HG03575 (cell line): ENCODE results near the gene ZNF497.
"Not testable (repeated sequence)": the region's sequence is repeated elsewhere in the genome, so short reads cannot be mapped to it uniquely, and the experiment has no call there.

Experiments
- ATAC-seq: cut with Tn5 transposase; IDR thresholded peaks from one replicate; pipeline ENCODE4 v1.9.1; 2021; ENCODE audit not compliant: unreplicated experiment, insufficient number of reproducible peaks, low FRiP score; ENCODE audit errors: extremely low read depth

Gene ZNF497

GRCh38 chr19:58395220-58395978 is 32.8 kb upstream of the ZNF497 start, which contains the start of gene RNF225:
TSS of gene RNF225 (plus strand) at chr19:58395656. CDS start at chr19:58396090, 434 bp downstream.
- ATAC-seq, result no peak

DNA sequence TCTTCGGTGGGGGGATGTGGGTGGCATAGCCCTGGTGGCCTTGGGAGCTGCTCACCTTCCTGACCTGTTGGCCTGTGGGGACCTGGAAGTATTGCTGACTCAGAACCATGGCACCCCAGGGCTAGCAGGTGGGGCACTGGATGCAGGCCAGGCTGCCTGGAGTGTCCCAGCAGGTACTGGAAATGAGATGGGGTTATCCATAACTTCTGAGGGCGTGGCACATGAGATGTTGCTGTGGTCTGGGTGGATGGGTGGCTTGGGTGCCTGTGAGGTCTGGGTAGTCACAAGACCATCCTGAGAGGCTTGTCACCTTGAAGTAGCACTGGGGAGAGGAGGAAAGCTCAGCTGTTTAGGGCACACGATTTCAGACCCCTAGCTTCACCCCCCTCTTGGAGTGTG is 32.3 kb upstream of the ZNF497 start:
- no peak for ATAC-seq

DNA sequence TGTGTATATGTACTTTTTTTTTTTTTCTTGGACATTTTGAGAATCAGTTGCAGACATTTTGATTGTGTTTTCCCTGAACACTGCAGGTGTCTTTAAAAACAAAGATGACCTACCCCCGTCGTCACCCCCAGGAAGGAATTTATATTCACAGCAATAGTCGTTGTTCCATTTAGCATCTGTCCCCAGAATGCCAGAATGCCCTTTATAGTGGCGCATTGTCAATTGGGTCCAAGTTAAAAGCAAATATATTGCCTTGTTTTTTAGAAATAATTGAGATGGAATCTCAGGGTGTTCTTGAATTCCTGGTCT is 31.1 kb upstream of the ZNF497 start:
- no peak for ATAC-seq

GRCh38 chr19:58392945-58393724 is 30.6 kb upstream of the ZNF497 start:
- ATAC-seq, result no peak

GRCh38 chr19:58388175-58388526 is 25.6 kb upstream of the ZNF497 start:
- no peak for ATAC-seq

DNA sequence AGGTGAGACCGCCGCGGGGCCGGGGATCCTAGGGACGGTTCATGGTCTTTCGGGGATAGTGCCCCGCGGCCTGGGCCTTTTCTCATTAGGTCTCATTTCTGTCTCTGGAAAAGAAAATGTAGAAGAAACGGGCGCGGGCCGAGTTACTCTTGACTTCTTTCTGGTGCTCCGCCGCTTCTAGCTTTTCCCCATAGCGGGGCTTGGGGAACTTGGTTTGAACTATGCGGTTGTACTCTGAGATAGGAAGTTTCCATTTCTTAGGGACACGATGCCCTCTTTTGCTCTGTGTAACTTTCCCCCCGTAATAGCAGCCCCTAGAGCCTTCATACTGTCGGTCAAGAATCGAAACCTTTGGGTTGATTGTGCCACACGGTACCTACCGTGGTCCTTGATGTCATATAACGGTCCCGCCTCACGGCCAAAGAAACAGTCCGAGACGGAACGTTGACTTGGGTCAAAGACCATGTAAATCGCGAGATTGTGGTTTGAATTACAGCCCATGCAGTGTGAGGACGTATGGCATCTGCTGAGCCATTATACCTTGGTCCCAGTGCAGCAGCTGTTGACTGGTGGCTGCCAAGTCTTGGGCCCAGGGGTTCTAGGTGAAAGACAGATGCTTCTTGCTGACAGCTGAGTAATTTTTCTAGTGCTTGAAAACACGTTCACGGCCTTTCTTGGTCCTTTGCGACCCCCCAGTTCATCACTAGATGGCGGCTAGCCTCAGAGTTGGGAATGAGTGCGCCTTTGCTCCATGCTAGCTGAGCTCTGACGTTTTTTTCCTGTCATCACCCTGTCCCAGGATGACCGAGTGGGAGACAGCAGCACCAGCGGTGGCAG is 25.0 kb upstream of the ZNF497 start:
- no peak for ATAC-seq

DNA sequence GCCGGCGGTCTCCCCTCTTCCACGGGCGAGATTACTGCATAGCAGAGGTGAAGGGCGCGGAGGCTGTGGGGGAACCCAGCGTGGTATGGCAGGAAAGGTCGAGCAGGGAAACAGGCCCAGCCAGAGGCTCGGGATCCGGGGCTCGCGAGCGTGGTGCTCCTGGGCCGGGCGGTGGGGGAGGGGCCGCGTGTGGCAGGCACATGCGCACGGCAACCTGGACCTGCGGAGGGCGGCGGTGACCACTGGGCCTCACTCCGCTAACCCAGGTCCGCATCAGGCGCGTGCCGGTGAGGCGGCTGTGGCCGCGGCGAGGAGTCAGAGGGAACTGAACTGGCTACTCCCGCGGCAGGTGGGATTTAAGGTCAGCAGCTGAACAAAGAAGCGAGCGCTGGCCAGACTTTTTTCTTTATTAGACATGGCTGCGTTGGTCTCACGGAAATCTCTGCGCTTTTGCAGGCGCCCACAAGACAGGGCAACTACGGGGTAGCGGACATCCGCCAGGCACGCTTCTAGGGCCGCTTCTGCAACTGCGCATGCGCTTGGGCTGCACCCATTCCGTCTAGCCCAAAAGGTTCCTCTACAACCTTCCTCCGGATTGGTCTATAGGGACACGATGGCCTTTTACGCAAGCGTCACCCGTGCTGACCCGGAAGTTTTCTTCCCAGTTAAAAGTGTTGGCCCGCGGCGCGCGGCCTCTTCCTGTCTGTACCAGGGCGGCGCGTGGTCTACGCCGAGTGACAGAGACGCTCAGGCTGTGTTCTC is 24.2 kb upstream of the ZNF497 start, which contains the start of gene RPS5:
Gene RPS5 (plus strand): TSS at position 694 of the 762 bp plus-strand sequence. CDS start 869 bp downstream, outside the sequence.
- ATAC-seq, result peak; percentile 65

- ATAC-seq, result no peak
Measured at GRCh38 chr19:58385891-58386575, 23.5 kb upstream of the ZNF497 start.

DNA sequence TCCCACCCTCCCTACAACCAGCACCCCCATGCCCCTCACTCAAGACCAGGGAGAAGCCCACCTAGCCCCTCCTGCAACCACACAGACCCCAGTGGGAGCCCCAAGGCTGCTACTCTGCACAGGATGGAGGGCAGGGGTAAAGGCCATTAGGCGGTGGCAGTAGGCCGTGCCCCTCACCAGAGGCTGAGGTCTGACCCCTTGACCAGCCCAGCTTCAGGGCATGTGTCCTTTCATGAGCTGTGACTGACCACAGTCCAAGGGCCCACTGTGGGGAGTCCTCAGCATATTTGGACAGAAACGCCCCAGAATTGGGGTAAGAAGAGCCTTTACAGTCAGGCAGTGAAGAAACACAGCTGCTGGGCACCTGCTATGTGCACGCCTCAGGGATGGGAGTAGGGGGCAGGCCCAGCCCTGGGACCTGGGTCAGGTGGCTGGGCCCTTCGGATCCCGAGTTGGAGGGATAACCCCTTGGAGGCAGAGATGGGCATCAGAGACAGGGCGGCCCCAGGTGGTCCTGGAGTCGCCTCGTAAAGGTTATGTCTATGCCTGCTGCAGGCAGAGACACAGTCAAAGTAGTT is 22.9 kb upstream of the ZNF497 start:
- no peak for ATAC-seq

GRCh38 chr19:58382997-58383603 is 20.5 kb upstream of the ZNF497 start:
- ATAC-seq, result no peak

- ATAC-seq, result no peak
Measured at GRCh38 chr19:58381460-58382212, 19.1 kb upstream of the ZNF497 start.

DNA sequence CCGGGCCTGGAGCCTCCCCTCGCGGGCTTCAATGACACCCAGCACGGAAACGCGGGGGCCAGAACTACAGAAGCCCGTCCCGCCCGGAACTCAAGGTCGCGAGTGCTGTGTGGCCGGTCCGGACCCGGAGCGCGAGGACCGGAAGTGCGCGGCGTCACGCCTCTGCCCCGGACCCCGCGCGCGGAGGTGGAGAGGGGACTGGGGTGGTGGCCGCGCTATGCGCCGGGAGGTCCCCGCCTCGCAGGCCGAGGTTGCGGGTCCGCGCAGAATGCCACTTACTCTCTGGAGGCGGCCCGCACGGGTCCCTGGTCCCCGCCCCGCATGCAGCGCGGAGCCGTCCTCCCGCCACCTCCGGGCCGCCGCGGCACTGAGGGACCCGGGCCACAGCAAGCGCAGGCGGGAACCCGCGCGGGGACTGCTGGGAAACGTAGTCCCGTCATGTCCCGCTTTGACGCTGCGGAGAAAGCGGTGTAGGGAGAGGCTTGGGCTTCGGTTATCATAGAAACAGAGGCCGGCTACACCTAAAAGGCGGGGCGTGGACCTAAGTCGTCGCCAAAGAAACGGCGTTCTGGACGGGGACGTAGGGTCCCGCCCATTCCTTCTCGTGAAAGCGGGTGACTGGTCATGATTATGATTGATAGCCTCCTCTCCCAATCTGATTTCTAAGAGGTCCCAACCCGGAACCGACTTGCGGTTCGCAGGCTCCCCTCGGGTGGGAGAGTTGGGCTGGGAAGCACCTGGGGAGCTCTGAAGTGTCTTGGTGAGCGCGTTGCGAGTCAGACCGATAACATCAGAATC is 18.3 kb upstream of the ZNF497 start, which contains the start of gene ZNF837:
Gene ZNF837 (minus strand): TSS at position 369 of the 798 bp plus-strand sequence. CDS start 11,698 bp downstream, outside the sequence.
- ATAC-seq, result peak; percentile 46

- no peak for ATAC-seq
Measured at GRCh38 chr19:58380037-58380661, 17.6 kb upstream of the ZNF497 start.

GRCh38 chr19:58379246-58379645 is 16.7 kb upstream of the ZNF497 start:
- ATAC-seq, result no peak

DNA sequence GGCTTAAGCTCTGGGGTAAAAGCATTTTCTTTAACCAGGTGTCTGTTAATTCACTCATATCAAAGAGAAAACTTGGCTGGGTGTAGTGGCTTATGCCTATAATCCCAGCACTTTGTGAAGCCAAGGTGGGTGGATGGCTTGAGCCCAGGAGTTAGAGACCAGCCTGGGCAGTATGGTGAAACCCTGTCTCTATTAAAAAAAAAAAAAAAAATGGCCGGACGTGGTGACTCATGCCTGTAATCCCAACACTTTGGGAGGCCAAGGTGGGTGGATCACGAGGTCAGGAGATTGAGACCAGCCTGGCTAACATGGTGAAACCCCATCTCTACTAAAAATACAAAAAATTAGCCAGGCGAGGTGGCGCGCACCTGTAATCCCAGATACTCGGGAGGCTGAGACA is 14.2 kb upstream of the ZNF497 start:
- not testable (repeated sequence) for ATAC-seq

DNA sequence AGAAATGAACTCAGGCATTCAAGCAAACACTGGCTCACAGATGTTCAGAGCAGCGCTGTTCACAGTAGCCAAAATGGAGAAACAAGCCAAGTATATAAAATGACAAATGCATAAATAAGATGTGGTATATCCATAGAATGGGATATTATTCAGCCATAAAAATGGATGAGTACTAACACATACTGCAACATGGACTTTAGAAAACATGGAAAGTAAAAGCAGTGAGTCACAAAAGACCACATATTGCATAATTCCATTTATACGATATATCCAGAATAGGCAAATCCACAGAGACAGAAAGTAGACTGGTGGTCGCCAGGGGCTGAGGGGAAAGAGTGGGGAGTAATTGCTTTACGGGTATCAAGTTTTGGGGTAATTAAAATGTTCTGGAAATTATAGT is 11.6 kb upstream of the ZNF497 start:
- no peak for ATAC-seq
